Dedifferentiated amniotic fluid mesenchymal stem cell (primary cell): ENCODE measurements around the gene DHRS12.
A peak's percentile ranks its signal among the peaks of the same experiment; 100 is the strongest.

Source experiments
- DNase-seq: peaks from one replicate; pipeline ENCODE4 v3.0.0-alpha.2; 2016; ENCODE audit errors: extremely low spot score

Gene DHRS12

DNA sequence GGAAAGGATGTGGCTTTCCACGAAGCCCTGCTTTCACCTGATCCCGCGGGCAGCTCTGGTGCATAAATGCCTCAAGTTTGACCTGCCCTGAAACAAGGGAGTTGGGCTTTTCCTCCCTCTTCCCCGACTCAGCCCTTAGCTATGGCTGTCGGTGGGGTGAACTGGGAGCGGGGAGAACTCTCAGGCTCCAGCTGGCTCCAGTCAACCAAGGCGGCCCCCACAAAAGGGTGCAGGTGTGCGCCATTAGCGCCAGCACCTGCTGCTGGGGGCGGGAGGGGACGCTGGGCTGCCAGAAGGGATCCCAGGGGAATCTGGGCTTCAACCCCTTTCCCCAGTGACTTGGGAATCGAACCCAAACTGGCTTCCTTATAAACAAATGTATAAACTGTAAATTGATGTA, 7.1 kb upstream of the DHRS12 start:
- DNase-seq, result no peak

DNA sequence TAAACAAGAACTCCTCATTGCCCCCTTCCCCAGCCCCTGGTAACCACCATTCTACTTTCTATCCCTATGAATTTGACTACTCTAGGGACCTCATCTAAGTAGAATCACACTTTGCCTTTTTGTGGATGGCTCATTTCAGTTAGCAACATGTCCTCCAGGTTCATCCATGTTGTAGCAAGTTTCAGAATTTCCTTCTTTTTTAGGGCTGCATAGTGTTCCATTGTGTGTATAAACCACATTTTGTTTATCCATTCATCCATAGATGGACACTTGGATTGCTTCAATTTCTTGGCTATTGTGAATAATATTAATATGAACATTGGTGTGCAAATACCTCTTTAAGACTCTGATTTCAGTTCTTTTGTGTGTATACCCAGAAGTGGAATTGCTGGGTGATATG, 4.8 kb upstream of the DHRS12 start:
- no peak for DNase-seq

DNA sequence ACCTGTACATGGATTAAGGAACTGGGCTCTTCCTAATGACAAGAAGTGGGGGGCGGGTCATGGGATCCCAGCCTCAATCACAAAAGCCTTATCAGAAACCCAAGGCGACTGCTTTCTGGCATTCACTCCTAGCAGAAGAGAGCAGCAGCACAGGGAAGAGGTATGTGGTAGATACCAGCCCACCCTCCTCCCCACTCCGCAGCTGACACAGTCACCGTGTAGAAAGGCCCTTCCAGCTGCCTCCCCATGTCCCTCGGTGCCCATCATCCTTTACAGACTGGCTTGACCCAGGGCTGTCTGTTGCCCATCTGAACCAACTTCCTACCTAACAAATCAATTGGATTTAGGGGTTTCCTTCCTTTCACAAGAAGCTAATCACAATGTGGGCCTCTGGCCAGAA, 3.1 kb upstream of the DHRS12 start:
- no peak for DNase-seq

DNA sequence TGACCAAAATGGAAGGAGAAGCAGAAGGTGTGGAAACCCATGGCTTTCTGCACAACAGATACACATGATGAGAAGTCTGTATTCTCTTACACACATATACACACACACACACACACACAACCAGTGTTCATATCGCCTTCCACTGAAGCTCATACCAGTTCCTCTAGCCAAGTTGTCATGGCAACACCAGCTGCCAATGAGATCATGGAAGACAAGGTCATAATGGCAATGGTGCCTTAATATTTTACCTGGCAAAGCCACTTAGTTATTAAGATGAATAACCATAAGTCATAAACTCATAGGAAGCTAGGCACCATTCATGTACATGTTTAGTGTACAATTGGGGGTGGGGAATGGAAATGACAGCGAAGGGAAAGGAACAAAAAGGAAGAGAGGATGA, 2.6 kb upstream of the DHRS12 start:
- no peak for DNase-seq

GRCh38 chr13:51805925-51806324, 2.0 kb upstream of the DHRS12 start:
- DNase-seq, result no peak

DNA sequence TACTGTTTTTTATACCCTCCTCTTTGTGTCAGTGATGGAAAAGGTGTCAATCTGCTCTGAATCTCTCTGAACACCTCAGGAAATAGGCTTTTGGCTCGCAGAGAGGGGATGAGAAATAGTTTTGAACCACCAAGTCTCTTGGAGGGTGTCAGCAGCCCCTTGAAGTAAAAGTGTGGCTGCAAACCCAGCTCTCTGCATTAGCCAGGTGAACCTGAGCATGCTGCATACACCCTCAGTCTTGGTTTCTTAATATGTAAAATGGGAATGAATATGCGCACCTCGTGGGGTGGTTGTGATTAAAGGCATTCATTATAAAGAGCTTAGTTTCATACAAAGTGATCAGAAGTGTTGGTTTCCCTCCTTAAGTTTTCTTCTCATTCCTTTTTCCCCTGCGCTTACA, 1.4 kb upstream of the DHRS12 start:
- DNase-seq, result no peak

DNA sequence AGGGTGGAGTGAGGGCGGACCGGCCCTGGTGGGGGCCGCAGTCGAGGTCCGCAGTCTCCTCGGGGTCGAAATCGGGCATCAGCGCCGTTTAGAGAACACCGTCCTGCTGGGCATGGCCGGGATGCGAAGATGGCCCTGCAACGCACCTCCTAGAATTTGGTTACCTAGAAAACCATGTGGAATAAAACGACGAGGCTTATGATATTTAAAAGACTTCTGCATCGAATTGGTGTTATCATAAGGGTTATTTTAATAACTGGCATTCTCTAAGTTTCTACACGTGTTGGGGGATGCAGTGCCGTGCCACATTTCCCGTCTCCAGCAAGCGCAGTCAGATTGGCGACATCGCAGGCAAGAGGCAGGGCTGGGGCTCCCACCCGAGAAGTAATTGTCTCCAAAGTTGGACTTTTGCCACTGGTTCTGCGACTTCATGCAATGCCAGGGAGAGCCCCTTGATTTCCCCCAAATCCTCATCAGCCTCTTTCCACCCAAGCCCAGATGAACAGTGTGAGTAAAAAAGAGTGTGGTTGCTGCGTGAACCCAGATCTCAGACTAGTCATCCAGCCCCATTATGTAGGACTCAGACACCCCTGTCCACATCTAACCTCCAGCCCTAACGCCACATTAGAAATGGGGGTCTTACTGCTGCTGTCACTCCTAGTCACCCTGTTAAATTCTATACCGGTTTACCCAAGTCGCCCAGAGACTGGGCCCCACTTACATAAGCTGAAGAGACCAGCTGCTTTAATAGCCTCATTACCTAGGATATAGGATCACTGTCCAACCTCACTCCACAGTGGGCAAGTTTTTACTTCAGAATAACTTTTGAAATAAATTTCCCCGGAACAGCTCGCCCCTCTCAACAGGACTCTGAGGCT, 571 bp upstream of the DHRS12 start:
- DNase-seq, result no peak

DNA sequence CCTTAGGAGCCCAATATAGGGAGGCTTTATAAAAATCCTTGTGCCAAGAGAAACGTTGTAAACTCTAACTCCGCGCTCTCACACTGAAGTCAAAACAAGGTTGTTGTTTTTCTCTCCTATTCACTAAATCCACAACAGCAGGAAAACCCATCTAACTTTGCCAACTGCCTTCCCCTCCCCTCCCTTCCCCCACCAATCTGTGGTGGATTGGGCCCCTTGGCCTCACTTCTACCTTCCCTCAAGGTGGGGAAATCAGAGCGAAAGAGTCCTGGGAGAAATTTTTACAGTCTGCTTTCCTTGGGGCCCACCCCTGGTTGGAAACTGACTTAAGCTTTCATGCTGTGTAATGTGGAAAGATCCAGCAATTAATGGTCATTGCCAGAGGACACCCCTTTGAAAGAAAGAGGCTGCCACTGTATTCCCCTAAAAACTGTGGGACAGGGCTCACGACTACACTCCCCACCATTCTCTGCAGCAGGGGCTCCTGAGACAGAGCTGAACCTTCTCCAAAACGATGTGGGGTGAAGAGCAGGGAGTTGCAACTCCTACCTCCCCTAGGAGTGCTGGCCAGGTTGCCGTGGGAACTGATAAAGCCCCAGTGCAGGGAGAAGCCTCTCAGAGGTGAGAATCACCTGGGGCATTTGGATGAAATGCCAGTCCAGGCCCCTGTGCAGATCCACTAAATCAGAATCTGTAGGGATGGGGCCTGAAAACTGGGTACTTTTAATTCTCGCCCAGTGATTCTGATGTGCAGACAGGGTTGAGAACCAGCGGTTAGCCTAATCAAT, 1.1 kb downstream of the DHRS12 start:
- no peak for DNase-seq

- DNase-seq, result no peak
These were observed 2.3 kb downstream of the DHRS12 start for GRCh38 chr13:51801631-51802099.

DNA sequence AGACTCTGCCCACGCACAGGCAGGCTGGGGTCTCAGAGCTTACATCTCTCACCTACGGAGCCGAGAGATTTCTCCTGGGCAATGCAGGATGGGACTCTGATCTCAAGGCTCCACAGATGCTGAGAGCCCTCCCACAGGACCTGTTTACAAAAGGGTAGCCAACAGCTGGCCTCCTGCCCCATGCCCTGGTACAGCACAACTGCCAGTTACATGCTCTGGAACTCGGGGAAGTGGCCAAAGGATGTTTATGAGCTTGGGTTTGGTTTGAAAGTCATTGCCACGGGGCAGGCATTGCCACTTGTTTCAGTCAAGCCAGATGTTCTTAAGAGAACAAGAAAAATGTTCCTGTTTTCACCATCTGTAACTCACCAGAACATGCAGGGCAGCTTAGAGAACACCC, 3.5 kb downstream of the DHRS12 start:
- DNase-seq, result no peak

- no peak for DNase-seq
These were observed 4.7 kb downstream of the DHRS12 start for GRCh38 chr13:51799261-51799660.

- no peak for DNase-seq
These were observed 6.1 kb downstream of the DHRS12 start for GRCh38 chr13:51797664-51798488.

GRCh38 chr13:51796546-51796945, 7.4 kb downstream of the DHRS12 start:
- no peak for DNase-seq

- no peak for DNase-seq
These were observed 8.5 kb downstream of the DHRS12 start for GRCh38 chr13:51795419-51795818.

DNA sequence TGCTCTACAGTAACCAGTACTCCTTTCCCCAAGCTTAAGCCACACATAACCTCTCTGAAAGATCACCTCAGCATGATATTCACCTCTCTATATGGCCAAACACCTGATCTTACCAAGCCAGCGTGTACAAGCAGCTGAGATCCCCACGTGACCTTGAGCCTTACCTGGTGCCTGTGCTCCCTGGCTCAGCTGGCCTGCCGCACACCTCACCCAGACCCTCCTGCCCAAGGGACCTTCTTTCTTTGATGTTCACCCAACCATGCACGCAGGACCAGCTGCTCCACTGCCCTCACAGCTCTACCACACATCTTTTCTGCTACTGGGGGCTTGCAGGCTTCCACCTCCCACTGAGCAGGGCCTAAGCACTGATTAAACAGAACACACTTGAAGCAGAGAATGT, 9.0 kb downstream of the DHRS12 start:
- no peak for DNase-seq

DNA sequence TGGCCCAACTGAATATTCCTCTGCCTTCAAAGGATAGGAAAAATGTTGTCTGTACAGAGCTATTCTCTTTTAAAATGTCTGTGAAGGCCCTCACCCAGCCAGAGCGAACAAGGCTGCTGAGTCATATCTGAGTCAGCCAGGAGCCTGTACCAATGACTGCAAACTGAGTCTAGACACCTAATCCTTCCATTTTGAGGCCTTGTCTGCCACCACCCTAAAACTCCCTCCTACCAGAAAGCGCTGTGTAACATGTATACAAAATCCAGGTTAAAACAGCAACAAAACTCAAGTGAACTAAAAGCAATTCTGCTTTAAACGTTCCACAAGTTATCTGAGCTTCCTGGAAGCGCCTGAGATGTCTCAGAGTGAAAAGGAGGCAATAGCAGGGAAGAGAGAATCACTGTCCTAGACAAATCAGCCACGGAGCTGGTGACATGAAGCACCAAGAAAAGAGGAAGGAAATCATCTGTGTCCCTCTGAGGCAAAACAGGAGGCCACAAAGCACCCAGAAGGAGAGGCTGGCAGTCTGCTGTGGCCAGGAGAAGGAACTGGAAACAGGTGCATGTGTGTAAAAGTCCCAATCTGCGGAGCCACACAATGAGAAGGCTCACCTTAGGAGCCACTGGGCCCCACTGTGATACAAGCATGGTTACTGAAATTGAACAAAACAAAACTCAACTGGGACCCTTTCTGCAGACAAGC, 10.2 kb downstream of the DHRS12 start:
- DNase-seq, result peak; percentile 80

- DNase-seq, result no peak
These were observed 17.3 kb downstream of the DHRS12 start for GRCh38 chr13:51786425-51787265.

GRCh38 chr13:51785712-51786424, 18.1 kb downstream of the DHRS12 start:
- no peak for DNase-seq

GRCh38 chr13:51784097-51784496, 19.9 kb downstream of the DHRS12 start:
- DNase-seq, result no peak
